HepG2 (cell line): Measurements from ENCODE around the gene CROCC. TPM values are rescaled to one million over a fixed set of nuclear protein-coding genes. Genes with fewer than 3 reads are reported as not detected.

Experiments used
- ATF7 ChIP-seq, 2 experiments: fragments of 450-650 bp in 1 of 2; sonication (generic) in 1 of 2; formaldehyde crosslinking in 1 of 2; IDR thresholded peaks; 2 replicates each; pipeline versions ENCODE4 v1.4.0 to v1.6.1; 2016 to 2020; ENCODE audit warnings: antibody characterized with exemption in 1 of 2, mild to moderate bottlenecking in 1 of 2, missing genetic modification reagents in 1 of 2
- BCL6 ChIP-seq: IDR thresholded peaks from 2 replicates; pipeline ENCODE4 v1.6.1; 2016; ENCODE audit warnings: missing genetic modification reagents, missing compliant biosample characterization
- FOXA3 ChIP-seq: IDR thresholded peaks from 2 replicates; pipeline ENCODE4 v1.6.1; 2016; ENCODE audit warnings: missing genetic modification reagents, missing compliant biosample characterization
- ISX ChIP-seq: sonication (generic); formaldehyde crosslinking; conservative IDR thresholded peaks from 2 replicates; pipeline ENCODE4 v1.5.0; 2020; ENCODE audit warnings: missing genetic modification reagents
- NFYB ChIP-seq: sonication (generic); formaldehyde crosslinking; IDR thresholded peaks from 2 replicates; pipeline ENCODE4 v1.4.0; 2020; ENCODE audit warnings: missing genetic modification reagents
- PATZ1 ChIP-seq: sonication (generic); formaldehyde crosslinking; IDR thresholded peaks from 2 replicates; pipeline ENCODE4 v1.4.0; 2020; ENCODE audit warnings: missing genetic modification reagents
- REL ChIP-seq: sonication (generic); formaldehyde crosslinking; conservative IDR thresholded peaks from 2 replicates; pipeline ENCODE4 v1.8.0; 2022; ENCODE audit warnings: mild to moderate bottlenecking, missing genetic modification reagents, moderate library complexity
- SP1 ChIP-seq, 2 experiments: fragments of 450-650 bp in 1 of 2; sonication (generic) in 1 of 2; formaldehyde crosslinking in 1 of 2; IDR thresholded peaks; 2 replicates each; pipeline versions ENCODE4 v1.4.0 to v1.6.1; 2016 to 2020; ENCODE audit warnings: missing genetic modification reagents in 1 of 2
- ZFP90 ChIP-seq: sonication (generic); formaldehyde crosslinking; IDR thresholded peaks from 2 replicates; pipeline ENCODE4 v1.8.0; 2022; ENCODE audit warnings: missing genetic modification reagents, mild to moderate bottlenecking, inconsistent platforms, borderline replicate concordance
- ZMAT3 ChIP-seq: sonication (generic); formaldehyde crosslinking; conservative IDR thresholded peaks from 2 replicates; pipeline ENCODE4 v1.7.0; 2021; ENCODE audit warnings: missing genetic modification reagents
- ZNF430 ChIP-seq: sonication (generic); formaldehyde crosslinking; IDR thresholded peaks from 2 replicates; pipeline ENCODE4 v1.9.0; 2021; ENCODE audit warnings: mild to moderate bottlenecking, missing genetic modification reagents
- ZNF451 ChIP-seq: sonication (generic); formaldehyde crosslinking; IDR thresholded peaks from 2 replicates; pipeline ENCODE4 v1.5.0; 2020; ENCODE audit warnings: mild to moderate bottlenecking, missing genetic modification reagents
- ZNF501 ChIP-seq: sonication (generic); formaldehyde crosslinking; IDR thresholded peaks from 2 replicates; pipeline ENCODE4 v1.5.1; 2020; ENCODE audit warnings: mild to moderate bottlenecking, moderate library complexity, missing genetic modification reagents
- polyA plus RNA-seq, 8 experiments: library from polyadenylated mRNA; depleted of rRNA in 3 of 8; stranded (reverse) in 7 of 8; unstranded in 1 of 8; fragments of >200 nt; fragmentation: Illumina TruSeq in 4 of 8; extraction: Trizol in 4 of 8; gene quantifications; 2 replicates each; pipeline versions ENCODE4 v1.2.1 to v1.2.3, GENCODE V29; 2011 to 2016; ENCODE audit warnings: low read depth in 4 of 8, missing spikeins in 1 of 8, mixed read lengths in 1 of 8; ENCODE audit not compliant: insufficient read depth in 1 of 8
- total RNA-seq, 5 experiments: library from RNA; depleted of rRNA; stranded (reverse); fragments of >200 nt; fragmentation: Illumina TruSeq; extraction: Trizol; gene quantifications; 2 replicates each; pipeline ENCODE4 v1.2.3, GENCODE V29; 2016; ENCODE audit warnings: low read depth in 1 of 5
- TF ChIP-seq, protein P1 (sequence below): sonication (generic); formaldehyde crosslinking; IDR thresholded peaks from 2 replicates; pipeline ENCODE4 v1.4.0; 2020; ENCODE audit warnings: mild to moderate bottlenecking, missing genetic modification reagents
- TF ChIP-seq, protein P2 (sequence below): sonication (generic); formaldehyde crosslinking; IDR thresholded peaks from 2 replicates; pipeline ENCODE4 v1.5.1; 2020; ENCODE audit warnings: mild to moderate bottlenecking, missing genetic modification reagents, moderate library complexity
- TF ChIP-seq, protein P3 (sequence below): IDR thresholded peaks from 2 replicates; pipeline ENCODE4 v1.6.1; 2016; ENCODE audit warnings: missing compliant biosample characterization, missing genetic modification reagents, borderline replicate concordance

The CROCC gene
- total and polyA plus RNA-seq, 2 of the 13 experiments (the other 11 are each of a cell fraction or from before 2014, with no cell fraction given) = 7.8 to 15.5 TPM

GRCh38 chr1:16904560-16905109 is 17.1 kb upstream of the CROCC start (continued):
- TF ChIP-seq ZMAT3 = peak; percentile 20; the same call in 1 of the 2 replicates
- peak; percentile 84 for TF ChIP-seq ATF7 (IDR thresholded peaks at IDR 0.05)
- peak; percentile 76; the same call in 1 of the 2 replicates for TF ChIP-seq ATF7 (CRISPR knock-in tag; IDR thresholded peaks at IDR 0.05)
- no peak for TF ChIP-seq SP1 (IDR thresholded peaks at IDR 0.05)
- TF ChIP-seq SP1 (CRISPR knock-in tag; IDR thresholded peaks at IDR 0.05) = peak; percentile 35; the same call in 1 of the 2 replicates
- no peak for TF ChIP-seq ZNF430 (CRISPR knock-in tag)
- TF ChIP-seq, protein P1, sequence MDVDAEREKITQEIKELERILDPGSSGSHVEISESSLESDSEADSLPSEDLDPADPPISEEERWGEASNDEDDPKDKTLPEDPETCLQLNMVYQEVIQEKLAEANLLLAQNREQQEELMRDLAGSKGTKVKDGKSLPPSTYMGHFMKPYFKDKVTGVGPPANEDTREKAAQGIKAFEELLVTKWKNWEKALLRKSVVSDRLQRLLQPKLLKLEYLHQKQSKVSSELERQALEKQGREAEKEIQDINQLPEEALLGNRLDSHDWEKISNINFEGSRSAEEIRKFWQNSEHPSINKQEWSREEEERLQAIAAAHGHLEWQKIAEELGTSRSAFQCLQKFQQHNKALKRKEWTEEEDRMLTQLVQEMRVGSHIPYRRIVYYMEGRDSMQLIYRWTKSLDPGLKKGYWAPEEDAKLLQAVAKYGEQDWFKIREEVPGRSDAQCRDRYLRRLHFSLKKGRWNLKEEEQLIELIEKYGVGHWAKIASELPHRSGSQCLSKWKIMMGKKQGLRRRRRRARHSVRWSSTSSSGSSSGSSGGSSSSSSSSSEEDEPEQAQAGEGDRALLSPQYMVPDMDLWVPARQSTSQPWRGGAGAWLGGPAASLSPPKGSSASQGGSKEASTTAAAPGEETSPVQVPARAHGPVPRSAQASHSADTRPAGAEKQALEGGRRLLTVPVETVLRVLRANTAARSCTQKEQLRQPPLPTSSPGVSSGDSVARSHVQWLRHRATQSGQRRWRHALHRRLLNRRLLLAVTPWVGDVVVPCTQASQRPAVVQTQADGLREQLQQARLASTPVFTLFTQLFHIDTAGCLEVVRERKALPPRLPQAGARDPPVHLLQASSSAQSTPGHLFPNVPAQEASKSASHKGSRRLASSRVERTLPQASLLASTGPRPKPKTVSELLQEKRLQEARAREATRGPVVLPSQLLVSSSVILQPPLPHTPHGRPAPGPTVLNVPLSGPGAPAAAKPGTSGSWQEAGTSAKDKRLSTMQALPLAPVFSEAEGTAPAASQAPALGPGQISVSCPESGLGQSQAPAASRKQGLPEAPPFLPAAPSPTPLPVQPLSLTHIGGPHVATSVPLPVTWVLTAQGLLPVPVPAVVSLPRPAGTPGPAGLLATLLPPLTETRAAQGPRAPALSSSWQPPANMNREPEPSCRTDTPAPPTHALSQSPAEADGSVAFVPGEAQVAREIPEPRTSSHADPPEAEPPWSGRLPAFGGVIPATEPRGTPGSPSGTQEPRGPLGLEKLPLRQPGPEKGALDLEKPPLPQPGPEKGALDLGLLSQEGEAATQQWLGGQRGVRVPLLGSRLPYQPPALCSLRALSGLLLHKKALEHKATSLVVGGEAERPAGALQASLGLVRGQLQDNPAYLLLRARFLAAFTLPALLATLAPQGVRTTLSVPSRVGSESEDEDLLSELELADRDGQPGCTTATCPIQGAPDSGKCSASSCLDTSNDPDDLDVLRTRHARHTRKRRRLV (CRISPR knock-in tag) = no peak
- TF ChIP-seq BCL6 (CRISPR knock-in tag) = no peak
- TF ChIP-seq, protein P2, sequence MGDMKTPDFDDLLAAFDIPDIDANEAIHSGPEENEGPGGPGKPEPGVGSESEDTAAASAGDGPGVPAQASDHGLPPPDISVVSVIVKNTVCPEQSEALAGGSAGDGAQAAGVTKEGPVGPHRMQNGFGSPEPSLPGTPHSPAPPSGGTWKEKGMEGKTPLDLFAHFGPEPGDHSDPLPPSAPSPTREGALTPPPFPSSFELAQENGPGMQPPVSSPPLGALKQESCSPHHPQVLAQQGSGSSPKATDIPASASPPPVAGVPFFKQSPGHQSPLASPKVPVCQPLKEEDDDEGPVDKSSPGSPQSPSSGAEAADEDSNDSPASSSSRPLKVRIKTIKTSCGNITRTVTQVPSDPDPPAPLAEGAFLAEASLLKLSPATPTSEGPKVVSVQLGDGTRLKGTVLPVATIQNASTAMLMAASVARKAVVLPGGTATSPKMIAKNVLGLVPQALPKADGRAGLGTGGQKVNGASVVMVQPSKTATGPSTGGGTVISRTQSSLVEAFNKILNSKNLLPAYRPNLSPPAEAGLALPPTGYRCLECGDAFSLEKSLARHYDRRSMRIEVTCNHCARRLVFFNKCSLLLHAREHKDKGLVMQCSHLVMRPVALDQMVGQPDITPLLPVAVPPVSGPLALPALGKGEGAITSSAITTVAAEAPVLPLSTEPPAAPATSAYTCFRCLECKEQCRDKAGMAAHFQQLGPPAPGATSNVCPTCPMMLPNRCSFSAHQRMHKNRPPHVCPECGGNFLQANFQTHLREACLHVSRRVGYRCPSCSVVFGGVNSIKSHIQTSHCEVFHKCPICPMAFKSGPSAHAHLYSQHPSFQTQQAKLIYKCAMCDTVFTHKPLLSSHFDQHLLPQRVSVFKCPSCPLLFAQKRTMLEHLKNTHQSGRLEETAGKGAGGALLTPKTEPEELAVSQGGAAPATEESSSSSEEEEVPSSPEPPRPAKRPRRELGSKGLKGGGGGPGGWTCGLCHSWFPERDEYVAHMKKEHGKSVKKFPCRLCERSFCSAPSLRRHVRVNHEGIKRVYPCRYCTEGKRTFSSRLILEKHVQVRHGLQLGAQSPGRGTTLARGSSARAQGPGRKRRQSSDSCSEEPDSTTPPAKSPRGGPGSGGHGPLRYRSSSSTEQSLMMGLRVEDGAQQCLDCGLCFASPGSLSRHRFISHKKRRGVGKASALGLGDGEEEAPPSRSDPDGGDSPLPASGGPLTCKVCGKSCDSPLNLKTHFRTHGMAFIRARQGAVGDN (CRISPR knock-in tag) = peak; percentile 85
- TF ChIP-seq ZNF501 (CRISPR knock-in tag) = 0 out of 2 replicates have a peak, but pooled peaks have one; percentile 30
- TF ChIP-seq FOXA3 (CRISPR knock-in tag) = no peak
- TF ChIP-seq REL = 0 out of 2 replicates have a peak, but pooled peaks have one; percentile 29
- TF ChIP-seq, protein P3, sequence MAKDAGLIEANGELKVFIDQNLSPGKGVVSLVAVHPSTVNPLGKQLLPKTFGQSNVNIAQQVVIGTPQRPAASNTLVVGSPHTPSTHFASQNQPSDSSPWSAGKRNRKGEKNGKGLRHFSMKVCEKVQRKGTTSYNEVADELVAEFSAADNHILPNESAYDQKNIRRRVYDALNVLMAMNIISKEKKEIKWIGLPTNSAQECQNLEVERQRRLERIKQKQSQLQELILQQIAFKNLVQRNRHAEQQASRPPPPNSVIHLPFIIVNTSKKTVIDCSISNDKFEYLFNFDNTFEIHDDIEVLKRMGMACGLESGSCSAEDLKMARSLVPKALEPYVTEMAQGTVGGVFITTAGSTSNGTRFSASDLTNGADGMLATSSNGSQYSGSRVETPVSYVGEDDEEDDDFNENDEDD (CRISPR knock-in tag) = peak; percentile 35; the same call in 1 of the 2 replicates
- TF ChIP-seq ISX = 0 out of 2 replicates have a peak, but pooled peaks have one; percentile 19
- peak; percentile 81 for TF ChIP-seq NFYB (CRISPR knock-in tag)
- TF ChIP-seq PATZ1 (CRISPR knock-in tag) = peak; percentile 93
- 0 out of 2 replicates have a peak, but pooled peaks have one; percentile 43 for TF ChIP-seq ZFP90 (CRISPR knock-in tag)
- TF ChIP-seq ZNF451 (CRISPR knock-in tag) = 0 out of 2 replicates have a peak, but pooled peaks have one; percentile 25
